Dermis microvascular lymphatic vessel endothelial cell (primary cell): Measurements from ENCODE around the gene MYBPC1. TPM values are rescaled to one million over a fixed set of nuclear protein-coding genes. Genes with fewer than 3 reads are reported as not detected.

Experiments
- DNase-seq, 2 donors: peaks; one replicate each; pipeline versions ENCODE4 v3.0.0 to v3.0.0-alpha.2; 2010; ENCODE audit warnings: low read depth in 2 of 2
- total RNA-seq: library from RNA; depleted of rRNA; stranded (reverse); fragments of >200 nt; gene quantifications from 2 replicates; pipeline ENCODE4 v1.2.1, GENCODE V29; 2014

Gene MYBPC1
- total RNA-seq, 1 donor from 2014 or later: not detected

- no peak for DNase-seq
Observed at GRCh38 chr12:101691503-101692096, 96.8 kb downstream of the MYBPC1 start.

- DNase-seq: no peak
Observed at GRCh38 chr12:101694297-101694848, 99.6 kb downstream of the MYBPC1 start.

- DNase-seq: no peak
Observed at GRCh38 chr12:101694986-101695385, 100.2 kb downstream of the MYBPC1 start.

DNA sequence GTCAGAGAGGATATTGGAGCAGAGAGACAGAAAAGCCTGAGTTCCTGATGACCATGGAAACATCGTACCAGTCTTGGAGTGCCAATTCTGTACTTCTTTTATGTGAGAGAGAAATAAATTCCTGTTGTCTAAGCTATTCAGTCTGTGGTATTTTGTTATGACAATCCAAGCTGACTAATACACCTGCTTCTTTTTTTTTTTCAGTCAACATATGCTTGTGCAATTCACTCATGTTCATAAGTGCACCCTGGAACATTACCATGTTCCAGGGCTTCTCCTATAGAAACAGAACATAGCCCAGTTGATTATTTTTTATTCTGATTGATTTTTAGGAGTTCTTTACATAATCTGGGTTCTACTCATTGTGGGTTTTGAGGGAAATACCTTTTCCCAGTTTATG is 100.9 kb downstream of the MYBPC1 start:
- DNase-seq: no peak

DNA sequence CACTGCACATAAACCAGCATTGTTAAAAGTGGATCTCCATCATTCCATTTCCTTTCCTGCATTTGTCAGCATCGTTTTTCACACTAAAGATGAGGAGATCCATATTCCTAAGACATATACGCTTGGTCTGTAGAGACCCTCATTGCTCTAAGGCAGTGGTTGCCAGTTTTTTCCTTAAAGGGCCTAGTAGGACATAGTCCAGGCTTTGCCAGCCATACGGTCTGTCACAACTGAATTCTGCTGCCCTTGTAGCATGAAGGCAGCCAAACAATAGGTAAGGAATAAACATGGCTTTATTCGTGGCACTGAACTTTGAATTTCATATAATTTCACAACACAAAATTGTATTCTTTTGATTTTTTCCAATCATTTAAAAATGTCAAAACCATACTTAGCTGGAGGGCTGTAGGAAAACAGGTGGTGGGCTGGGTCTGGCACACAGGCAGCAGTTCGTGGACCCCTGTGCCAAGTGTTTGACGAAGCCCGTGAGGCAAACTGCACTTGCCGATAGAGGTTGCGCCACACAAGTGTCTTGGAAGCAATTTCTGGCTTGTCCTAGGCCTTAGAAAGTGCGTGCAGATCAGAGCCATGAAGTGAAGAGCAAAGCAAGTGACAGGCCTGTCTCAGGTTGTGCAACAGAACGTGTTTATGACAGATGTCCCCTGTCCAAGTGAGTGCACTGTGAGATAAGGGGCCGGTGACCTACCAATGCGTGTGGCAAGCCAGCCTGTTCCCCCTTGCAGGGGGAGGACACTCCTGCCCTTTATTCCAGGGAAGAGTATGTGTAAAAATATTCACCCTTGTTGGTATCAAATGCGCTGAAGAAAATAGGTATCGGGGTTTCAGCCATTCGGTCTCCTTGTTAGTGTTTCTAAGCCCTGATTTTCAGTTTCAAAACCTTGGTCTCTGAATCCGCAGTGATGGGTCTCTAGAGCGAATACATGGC is 101.8 kb downstream of the MYBPC1 start:
- peak in 1 of 2 donors; percentile 1 for DNase-seq

DNA sequence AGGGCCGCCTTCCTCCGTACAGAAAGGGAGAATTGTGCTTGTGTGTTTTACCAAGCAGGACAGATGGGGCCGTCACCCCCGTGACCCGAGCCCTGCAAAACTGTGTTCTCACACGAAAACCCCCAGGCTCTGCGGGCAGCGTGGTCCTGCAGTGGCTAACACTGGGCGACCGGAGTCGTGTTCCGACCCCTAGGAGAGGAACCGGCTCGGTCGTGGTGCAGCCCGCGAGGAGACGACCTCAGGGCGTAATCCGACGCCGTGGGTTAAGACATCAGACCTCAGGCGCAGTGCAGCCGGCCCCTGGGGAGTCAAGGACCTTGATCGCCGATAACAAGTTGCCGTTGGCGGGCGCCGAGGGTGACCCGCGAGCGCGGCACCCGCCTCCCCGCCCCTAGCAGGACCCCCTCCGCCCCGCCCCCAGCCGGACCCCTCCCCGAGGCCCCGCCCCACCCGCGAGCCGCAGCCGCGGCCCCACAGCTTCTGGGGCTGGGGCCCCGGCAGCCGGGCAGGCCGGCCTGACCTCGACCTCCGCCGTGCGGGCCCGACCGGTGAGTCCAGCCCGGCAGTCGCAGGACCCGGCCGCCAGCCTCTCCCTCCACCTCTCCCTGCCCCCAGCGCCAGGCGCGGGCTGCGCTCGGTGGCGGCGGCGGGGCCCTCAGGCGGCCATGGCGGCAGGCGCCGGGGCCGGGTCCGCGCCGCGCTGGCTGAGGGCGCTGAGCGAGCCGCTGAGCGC is 102.6 kb downstream of the MYBPC1 start, which contains the start of gene CHPT1:
Gene CHPT1, plus strand, starts transcription at position 444 of the 733 bp plus-strand sequence. Its CDS starts 222 bp downstream, at position 666.
- DNase-seq: peak in 1 of 2 donors; percentile 50

DNA sequence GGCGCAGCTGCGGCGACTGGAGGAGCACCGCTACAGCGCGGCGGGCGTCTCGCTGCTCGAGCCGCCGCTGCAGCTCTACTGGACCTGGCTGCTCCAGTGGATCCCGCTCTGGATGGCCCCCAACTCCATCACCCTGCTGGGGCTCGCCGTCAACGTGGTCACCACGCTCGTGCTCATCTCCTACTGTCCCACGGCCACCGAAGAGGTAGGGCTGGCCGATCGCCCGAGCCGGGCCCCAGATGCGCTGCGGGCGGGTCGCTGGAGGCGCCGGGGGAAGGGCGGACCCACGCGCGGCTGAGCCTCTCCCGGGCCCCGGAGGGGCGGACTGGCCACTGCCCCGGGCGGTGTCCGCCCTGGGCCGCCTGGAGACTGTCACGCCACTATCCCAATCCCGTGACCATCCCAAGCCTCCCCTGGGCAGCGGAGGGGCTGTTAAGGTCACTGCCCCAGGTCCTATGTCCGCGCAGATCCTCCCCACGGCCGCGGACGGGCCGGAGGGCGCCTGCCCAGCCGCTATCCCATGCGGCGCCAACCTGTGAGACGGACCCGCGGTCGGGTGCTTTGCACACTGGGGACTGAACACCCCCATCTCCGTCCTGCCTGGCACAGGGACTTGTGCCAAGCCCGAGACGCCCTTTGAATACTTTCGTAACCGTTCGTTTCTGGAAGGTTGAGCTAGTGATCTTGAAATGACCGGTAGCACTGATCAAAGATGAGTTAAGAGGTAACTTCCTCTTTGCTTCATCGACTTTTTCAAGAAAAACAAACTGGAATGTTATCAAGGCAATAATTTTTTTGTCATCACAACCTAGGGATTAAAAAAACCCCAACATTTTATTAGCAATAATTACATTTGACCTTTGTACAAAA is 103.4 kb downstream of the MYBPC1 start:
- DNase-seq: peak in 1 of 2 donors; percentile 20

GRCh38 chr12:101698800-101699347 is 104.1 kb downstream of the MYBPC1 start:
- DNase-seq: peak in 1 of 2 donors; percentile 15

GRCh38 chr12:101700299-101700820 is 105.6 kb downstream of the MYBPC1 start:
- no peak for DNase-seq

- DNase-seq: no peak
Observed at GRCh38 chr12:101703487-101703886, 108.7 kb downstream of the MYBPC1 start.

- DNase-seq: no peak
Observed at GRCh38 chr12:101706403-101706802, 111.6 kb downstream of the MYBPC1 start.

GRCh38 chr12:101707131-101707782 is 112.5 kb downstream of the MYBPC1 start:
- no peak for DNase-seq

DNA sequence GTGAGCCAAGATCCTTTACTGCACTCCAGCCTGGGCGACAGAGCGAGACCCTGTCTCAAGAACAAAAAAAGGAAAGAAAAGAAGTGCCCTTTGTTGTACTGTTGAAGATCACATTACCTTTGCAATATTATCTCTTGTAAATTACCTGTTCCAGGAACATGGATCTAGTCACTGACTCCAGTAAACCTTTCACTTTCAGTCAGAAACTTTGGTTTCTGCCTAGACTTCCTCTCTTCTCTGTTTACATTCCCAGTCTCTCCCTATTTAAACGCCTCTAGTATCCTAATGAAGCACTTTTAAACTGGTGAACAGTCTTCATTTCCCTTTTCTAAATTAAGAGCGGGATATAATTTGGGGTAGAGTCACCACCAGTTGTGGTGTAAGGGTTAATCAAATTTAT is 115.5 kb downstream of the MYBPC1 start:
- no peak for DNase-seq

GRCh38 chr12:101713059-101713682 is 118.4 kb downstream of the MYBPC1 start:
- DNase-seq: peak in 1 of 2 donors; percentile 1

- DNase-seq: no peak
Observed at GRCh38 chr12:101713930-101714329, 119.2 kb downstream of the MYBPC1 start.

DNA sequence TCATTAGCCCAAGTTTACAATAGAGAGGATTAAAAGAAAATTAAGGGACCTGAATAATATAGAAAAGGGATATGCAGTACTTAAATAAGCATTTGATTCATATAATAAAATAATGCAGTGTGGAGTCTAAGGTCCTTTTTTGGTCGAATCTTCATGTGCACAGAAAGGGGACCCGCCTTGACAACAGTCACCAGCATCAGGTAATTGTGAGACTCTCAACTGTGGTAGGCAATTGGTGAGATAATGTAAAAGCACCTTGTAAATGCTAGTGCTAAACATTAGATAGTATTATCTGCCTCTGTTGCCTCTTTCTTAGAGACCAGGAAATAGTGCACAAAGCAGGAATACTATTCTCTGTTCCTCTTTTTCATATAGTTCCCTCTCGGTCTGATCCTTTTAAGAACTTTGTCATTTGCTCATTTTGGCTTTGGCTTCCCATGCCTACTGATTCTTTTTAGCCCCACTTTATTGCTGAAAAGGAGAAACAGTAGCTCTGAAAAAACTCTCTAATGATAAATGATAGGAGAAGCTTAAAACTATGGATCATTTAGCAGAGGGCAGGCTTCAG is 120.2 kb downstream of the MYBPC1 start:
- no peak for DNase-seq

GRCh38 chr12:101719566-101719965 is 124.8 kb downstream of the MYBPC1 start:
- no peak for DNase-seq

- no peak for DNase-seq
Observed at GRCh38 chr12:101720118-101720517, 125.3 kb downstream of the MYBPC1 start.

DNA sequence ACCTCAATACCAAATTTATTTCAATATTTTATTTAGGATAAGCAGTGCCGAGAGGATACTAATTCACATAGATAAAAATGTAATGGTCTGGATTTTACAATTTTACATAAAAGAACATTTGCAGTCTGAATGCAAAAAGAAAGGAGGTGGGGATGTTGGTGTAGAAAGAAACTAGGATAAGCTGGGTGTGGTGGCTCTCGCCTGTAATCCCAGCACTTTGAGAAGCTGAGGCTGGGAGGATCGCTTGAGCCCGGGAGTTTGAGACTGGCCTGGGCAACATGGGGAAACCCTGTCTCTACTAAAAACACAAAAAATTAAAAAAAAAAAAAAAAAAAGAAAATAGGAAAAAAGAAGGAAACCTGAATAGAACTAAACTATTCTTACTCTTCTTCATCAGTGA is 127.6 kb downstream of the MYBPC1 start:
- no peak for DNase-seq
